Natural killer cell (primary cell): ENCODE data around the gene TFAP2A. TPM values are rescaled to one million over a fixed set of nuclear protein-coding genes. Genes with fewer than 3 reads are reported as not detected.

Source experiments
- ATAC-seq, 3 donors: fragments of 150-1000 bp in 2 of 3; fragments of 200-7000 bp in 1 of 3; cut with Tn5 transposase; 1 replicate in 1 of 3; 2 replicates in 2 of 3; pipeline ENCODE4 v1.10.0; 2021; ENCODE audit warnings: mild to moderate bottlenecking in 2 of 3, moderate library complexity in 2 of 3
- DNase-seq, 2 donors: peaks; one replicate each; pipeline versions ENCODE4 v3.0.0 to v3.0.0-alpha.2; 2013 to 2021; ENCODE audit warnings: mixed read lengths in 1 of 2
- H3K27ac ChIP-seq: one replicate; pipeline ENCODE4 v1.5.1; 2013; ENCODE audit warnings: mild to moderate bottlenecking, low read length
- H3K27me3 ChIP-seq: one replicate; pipeline ENCODE4 v1.6.1; 2013; ENCODE audit warnings: low read length; ENCODE audit not compliant: control insufficient read depth, insufficient read depth
- H3K36me3 ChIP-seq: one replicate; pipeline ENCODE4 v1.6.1; 2013; ENCODE audit warnings: low read length; ENCODE audit not compliant: control insufficient read depth, insufficient read depth
- H3K4me1 ChIP-seq: one replicate; pipeline ENCODE4 v1.6.1; 2013; ENCODE audit warnings: low read length; ENCODE audit not compliant: control insufficient read depth, insufficient read depth
- H3K4me3 ChIP-seq: one replicate; pipeline ENCODE4 v1.5.1; 2013; ENCODE audit warnings: low read length
- H3K9me3 ChIP-seq: one replicate; pipeline ENCODE4 v1.6.1; 2013; ENCODE audit warnings: low read length; ENCODE audit not compliant: control insufficient read depth, insufficient read depth
- H3K27ac Mint-ChIP-seq, 2 donors: one replicate each; pipeline ENCODE4 v1.8.0; 2022; ENCODE audit warnings: mild to moderate bottlenecking in 2 of 2, mixed read lengths in 2 of 2, moderate library complexity in 1 of 2
- H3K27me3 Mint-ChIP-seq, 2 donors: one replicate each; pipeline ENCODE4 v1.8.0; 2022; ENCODE audit warnings: low read depth in 2 of 2, mixed read lengths in 2 of 2
- H3K36me3 Mint-ChIP-seq: one replicate; pipeline ENCODE4 v1.8.0; 2022; ENCODE audit warnings: mixed read lengths
- H3K4me1 Mint-ChIP-seq, 2 donors: one replicate each; pipeline ENCODE4 v1.8.0; 2022; ENCODE audit warnings: mixed read lengths in 2 of 2
- H3K4me3 Mint-ChIP-seq: one replicate; pipeline ENCODE4 v1.8.0; 2022; ENCODE audit warnings: mild to moderate bottlenecking, moderate library complexity, mixed read lengths
- H3K9me3 Mint-ChIP-seq, 2 donors: one replicate each; pipeline ENCODE4 v1.8.0; 2022; ENCODE audit warnings: mixed read lengths in 2 of 2
- WGBS: methylation state at CpG from one replicate; pipeline ENCODE4 v1.1.7; 2013; ENCODE audit warnings: missing lambda C conversion rate; ENCODE audit not compliant: insufficient coverage; 5-methylcytosine and 5-hydroxymethylcytosine counted together
- intact Hi-C: fragments of 100-400 bp; cut with micrococcal nuclease; formaldehyde crosslinking; loops from one replicate; pipeline ENCODE4 v1.14.2; 2022
- total RNA-seq, 4 donors: library from RNA; stranded (reverse); fragments of 120-200 nt in 1 of 4; gene quantifications; one replicate each; pipeline versions ENCODE4 v1.2.3 to v1.2.4, GENCODE V29; 2013 to 2022
- TF ChIP-seq, protein P1 (sequence below): fragments of 200-600 bp; IDR thresholded peaks from one replicate; pipeline ENCODE4 v1.8.0; 2022; ENCODE audit warnings: antibody characterized with exemption

TFAP2A gene
- total RNA-seq, 3 donors from 2014 or later (not counting 1 experiment from before 2014, with no cell fraction given) = not detected

DNA sequence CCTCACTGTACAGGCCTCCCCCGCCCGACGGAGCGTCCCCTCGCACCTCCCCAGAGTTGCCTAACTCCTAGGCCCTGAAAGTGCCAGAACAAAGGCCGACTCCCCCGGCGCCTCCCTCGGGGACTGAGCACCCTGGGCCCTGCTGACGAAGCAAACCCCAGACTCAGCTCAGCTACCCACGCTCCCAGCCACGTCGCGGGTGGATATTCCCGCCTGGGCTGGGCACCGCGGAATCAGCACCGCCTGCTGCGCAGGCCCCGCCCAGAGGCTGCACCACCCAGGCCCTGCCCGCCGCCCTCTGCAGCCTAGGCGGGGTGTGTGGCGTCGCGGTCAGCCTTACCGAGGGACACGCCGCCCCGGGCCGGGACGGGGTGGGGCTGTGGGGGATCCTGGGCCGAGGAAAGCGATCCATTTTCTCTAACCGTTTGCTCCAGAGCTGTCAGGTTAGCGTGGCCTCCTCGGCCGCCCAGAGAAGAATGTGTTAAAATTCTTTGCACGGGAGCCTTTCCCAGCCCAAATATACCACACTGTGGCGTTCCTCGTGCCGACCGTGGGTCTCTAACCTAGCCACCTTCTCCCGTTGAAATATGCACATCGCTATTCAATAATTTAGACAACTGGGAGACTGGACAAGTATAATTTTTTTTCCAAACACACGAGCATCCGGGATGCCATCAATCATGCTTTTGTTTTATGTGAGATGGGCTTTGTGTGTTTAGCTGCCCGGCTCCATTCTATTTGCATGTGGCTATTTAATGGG lies 31.4 kb downstream of the TFAP2A start:
- H3K27me3 ChIP-seq = peaks cover 72% of the 10 kb centered on the region
- ATAC-seq (no peak), DNase-seq (no peak)
- Mint-ChIP-seq H3K27ac (no peak overlapping the region), H3K4me3 (no peak overlapping the region), H3K4me1 (peaks cover 0 to 6% of the 10 kb centered on the region in 2 donors), H3K36me3 (peaks cover 10% of the 10 kb centered on the region), H3K9me3 (peaks cover 2 to 6% of the 10 kb centered on the region in 2 donors), H3K27me3 (peaks cover 70 to 73% of the 10 kb centered on the region in 2 donors)
- no peak overlapping the region for H3K4me3 ChIP-seq
- peaks cover 11% of the 10 kb centered on the region for H3K9me3 ChIP-seq
- no peak overlapping the region for H3K27ac ChIP-seq
- H3K36me3 ChIP-seq = no peaks in the 10 kb centered on the region
- H3K4me1 ChIP-seq = peaks cover 3% of the 10 kb centered on the region
- TF ChIP-seq, protein P1, sequence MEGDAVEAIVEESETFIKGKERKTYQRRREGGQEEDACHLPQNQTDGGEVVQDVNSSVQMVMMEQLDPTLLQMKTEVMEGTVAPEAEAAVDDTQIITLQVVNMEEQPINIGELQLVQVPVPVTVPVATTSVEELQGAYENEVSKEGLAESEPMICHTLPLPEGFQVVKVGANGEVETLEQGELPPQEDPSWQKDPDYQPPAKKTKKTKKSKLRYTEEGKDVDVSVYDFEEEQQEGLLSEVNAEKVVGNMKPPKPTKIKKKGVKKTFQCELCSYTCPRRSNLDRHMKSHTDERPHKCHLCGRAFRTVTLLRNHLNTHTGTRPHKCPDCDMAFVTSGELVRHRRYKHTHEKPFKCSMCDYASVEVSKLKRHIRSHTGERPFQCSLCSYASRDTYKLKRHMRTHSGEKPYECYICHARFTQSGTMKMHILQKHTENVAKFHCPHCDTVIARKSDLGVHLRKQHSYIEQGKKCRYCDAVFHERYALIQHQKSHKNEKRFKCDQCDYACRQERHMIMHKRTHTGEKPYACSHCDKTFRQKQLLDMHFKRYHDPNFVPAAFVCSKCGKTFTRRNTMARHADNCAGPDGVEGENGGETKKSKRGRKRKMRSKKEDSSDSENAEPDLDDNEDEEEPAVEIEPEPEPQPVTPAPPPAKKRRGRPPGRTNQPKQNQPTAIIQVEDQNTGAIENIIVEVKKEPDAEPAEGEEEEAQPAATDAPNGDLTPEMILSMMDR = no peak
- WGBS = 7% methylated on average over 48 of the region's 48 CpGs
- intact Hi-C loops = no loop called here

DNA sequence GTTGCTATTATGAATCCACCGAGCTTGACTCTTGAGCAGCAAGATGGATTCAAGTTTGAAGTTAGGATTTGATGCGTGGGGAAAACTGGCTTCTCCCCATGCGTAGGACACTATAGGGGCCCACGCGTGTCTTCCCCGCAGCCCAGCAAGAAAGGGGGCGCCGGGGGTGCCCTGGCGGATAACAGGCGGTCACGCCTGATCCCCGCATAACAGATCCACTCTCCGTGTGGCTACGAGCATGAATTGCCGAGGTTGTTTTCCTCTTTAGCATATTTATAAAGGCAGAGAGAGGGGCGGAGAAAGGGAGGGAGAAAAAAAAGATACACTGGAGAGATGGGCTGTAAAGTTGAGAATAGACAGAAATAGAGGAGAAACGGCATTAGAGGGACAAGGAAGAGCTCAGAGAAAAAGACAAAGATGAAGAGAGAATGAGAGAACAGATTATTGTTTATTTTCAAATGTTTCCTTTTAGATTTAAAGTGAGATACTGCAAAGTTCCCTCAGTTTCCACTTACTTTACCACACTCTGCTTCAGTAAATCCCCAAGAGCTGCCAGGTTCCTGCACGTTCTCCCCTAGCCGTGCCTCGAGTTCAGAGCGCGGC lies 32.0 kb downstream of the TFAP2A start:
- peaks cover 2 to 6% of the 10 kb centered on the region in 2 donors for H3K9me3 Mint-ChIP-seq
- H3K36me3 Mint-ChIP-seq = peaks cover 10% of the 10 kb centered on the region
- peaks cover 3% of the 10 kb centered on the region for H3K4me1 ChIP-seq
- 9% methylated on average over 22 of the region's 22 CpGs for WGBS
- peaks cover 11% of the 10 kb centered on the region for H3K9me3 ChIP-seq
- no peak overlapping the region for H3K27ac Mint-ChIP-seq
- H3K27me3 ChIP-seq = peaks cover 68% of the 10 kb centered on the region
- H3K4me3 Mint-ChIP-seq = peak overlapping the region; percentile 7
- no peak overlapping the region for H3K27ac ChIP-seq
- peaks cover 70 to 73% of the 10 kb centered on the region in 2 donors for H3K27me3 Mint-ChIP-seq
- H3K36me3 ChIP-seq = no peaks in the 10 kb centered on the region
- H3K4me1 Mint-ChIP-seq = peaks cover 0 to 6% of the 10 kb centered on the region in 2 donors
- TF ChIP-seq, protein P1 = no peak
- intact Hi-C loops = no loop called here
- no peak overlapping the region for H3K4me3 ChIP-seq
- ATAC-seq = no peak
- no peak for DNase-seq

DNA sequence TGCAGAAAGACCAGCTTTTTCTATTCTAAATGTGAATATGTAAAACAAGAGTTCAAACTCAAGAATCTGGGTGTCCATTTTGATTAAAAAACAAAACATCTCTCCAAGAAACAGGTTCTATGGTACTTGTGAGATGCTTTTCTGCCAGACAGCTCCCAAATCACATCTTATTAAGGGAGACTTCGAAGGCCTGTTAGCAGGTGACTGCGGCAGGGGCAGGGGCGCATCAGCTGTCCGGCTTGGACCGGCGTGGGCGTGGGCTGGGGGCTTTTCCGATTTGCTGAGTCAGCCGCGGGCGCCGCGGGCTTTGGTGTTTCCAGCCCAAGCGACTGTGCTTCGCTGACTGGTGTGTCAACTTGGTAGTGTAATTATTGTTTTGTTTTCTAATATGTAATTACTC lies 32.6 kb downstream of the TFAP2A start:
- intact Hi-C loops = no loop called here
- peaks cover 3% of the 10 kb centered on the region for H3K4me1 ChIP-seq
- Mint-ChIP-seq H3K4me3 (no peak overlapping the region), H3K27ac (no peak overlapping the region), H3K9me3 (peaks cover 2 to 6% of the 10 kb centered on the region in 2 donors), H3K27me3 (peaks cover 66 to 73% of the 10 kb centered on the region in 2 donors), H3K4me1 (peaks cover 0 to 6% of the 10 kb centered on the region in 2 donors), H3K36me3 (peaks cover 10% of the 10 kb centered on the region)
- no peaks in the 10 kb centered on the region for H3K36me3 ChIP-seq
- H3K27ac ChIP-seq = no peak overlapping the region
- TF ChIP-seq, protein P1 = no peak
- no peak overlapping the region for H3K4me3 ChIP-seq
- WGBS = 7% methylated on average over 15 of the region's 15 CpGs
- no peak for DNase-seq
- H3K27me3 ChIP-seq = peaks cover 66% of the 10 kb centered on the region
- ATAC-seq = no peak
- H3K9me3 ChIP-seq = peaks cover 11% of the 10 kb centered on the region
